PC-3 (cell line): Measurements from ENCODE around the gene UGT1A5. TPM values are rescaled to one million over a fixed set of nuclear protein-coding genes. Genes with fewer than 3 reads are reported as not detected.

Source experiments
- ATAC-seq: fragments of 200-7000 bp; cut with Tn5 transposase; 2 replicates; pipeline ENCODE4 v1.9.1; 2020; ENCODE audit warnings: mild to moderate bottlenecking, moderate library complexity
- BruUV-seq: library from RNA; stranded (reverse); fragments of 400-500 nt; replicated peaks from 2 replicates; lab custom pipeline; 2021; lab: Mats Ljungman, UMichigan
- CTCF ChIA-PET: fragments of 300-600 bp; sonication (Branson Sonifier 250); formaldehyde crosslinking; loops from one replicate; lab custom pipeline; 2022; ENCODE audit warnings: antibody characterized with exemption; lab: Charles Lee
- POLR2A ChIA-PET: fragments of 300-600 bp; sonication (Branson Sonifier 250); formaldehyde crosslinking; loops from one replicate; lab custom pipeline; 2022; ENCODE audit warnings: antibody characterized with exemption; ENCODE audit not compliant: unreplicated experiment; lab: Charles Lee
- DNase-seq: peaks from one replicate; pipeline ENCODE4 v3.0.0-alpha.2; 2015
- H2AFZ ChIP-seq: fragments of 300-600 bp; sonication (generic); 2 replicates; pipeline ENCODE4 v1.6.0; 2016; ENCODE audit warnings: antibody characterized with exemption, low read length
- H3F3A ChIP-seq: fragments of 300-600 bp; sonication (generic); one replicate; pipeline ENCODE4 v1.6.0; 2017; ENCODE audit warnings: antibody characterized with exemption, low read length, control low read depth, mild to moderate bottlenecking; ENCODE audit not compliant: unreplicated experiment
- H3K27ac ChIP-seq: fragments of 300-600 bp; sonication (generic); 2 replicates; pipeline ENCODE4 v1.5.1; 2016; ENCODE audit warnings: mild to moderate bottlenecking, low read length
- H3K27me3 ChIP-seq: fragments of 300-600 bp; sonication (generic); 2 replicates; pipeline ENCODE4 v1.6.1; 2016; ENCODE audit warnings: low read length, mixed read lengths
- H3K36me3 ChIP-seq: fragments of 300-600 bp; sonication (generic); 2 replicates; pipeline ENCODE4 v1.6.1; 2016; ENCODE audit warnings: low read depth, mixed run types, low read length, mixed read lengths
- H3K4me1 ChIP-seq: fragments of 300-600 bp; sonication (generic); 2 replicates; pipeline ENCODE4 v1.5.1; 2016; ENCODE audit warnings: low read length; ENCODE audit not compliant: insufficient read depth
- H3K4me2 ChIP-seq: fragments of 300-600 bp; sonication (generic); 2 replicates; pipeline ENCODE4 v1.6.0; 2016; ENCODE audit warnings: low read length
- H3K4me3 ChIP-seq: fragments of 300-600 bp; sonication (generic); 2 replicates; pipeline ENCODE4 v1.5.1; 2016; ENCODE audit warnings: mild to moderate bottlenecking, low read length, mixed read lengths
- H3K79me2 ChIP-seq: fragments of 300-600 bp; sonication (generic); 2 replicates; pipeline ENCODE4 v1.6.1; 2017; ENCODE audit warnings: low read length, mixed read lengths
- H3K9ac ChIP-seq: fragments of 300-600 bp; sonication (generic); 2 replicates; pipeline ENCODE4 v1.6.0; 2016; ENCODE audit warnings: mild to moderate bottlenecking, low read length
- H3K9me2 ChIP-seq: fragments of 300-600 bp; sonication (generic); replicated peaks from 2 replicates; pipeline ENCODE4 v1.6.1; 2016; ENCODE audit warnings: mixed run types, low read length, mixed read lengths
- H3K9me3 ChIP-seq: fragments of 300-600 bp; sonication (generic); 2 replicates; pipeline ENCODE4 v1.6.1; 2016; ENCODE audit warnings: low read length, mixed read lengths
- H4K20me1 ChIP-seq: fragments of 300-600 bp; sonication (generic); 2 replicates; pipeline ENCODE4 v1.6.1; 2016; ENCODE audit warnings: low read length, mixed read lengths
- EZH2 ChIP-seq: fragments of 300-600 bp; sonication (generic); IDR thresholded peaks from one replicate; pipeline ENCODE4 v1.6.1; 2017; ENCODE audit warnings: antibody characterized with exemption, mild to moderate bottlenecking, low read length; ENCODE audit not compliant: unreplicated experiment
- EZH2phosphoT487 ChIP-seq: fragments of 300-600 bp; sonication (generic); IDR thresholded peaks from 2 replicates; pipeline ENCODE4 v1.6.1; 2018; ENCODE audit warnings: mild to moderate bottlenecking, antibody characterized with exemption, low read length, borderline replicate concordance
- intact Hi-C: fragments of 100-400 bp; cut with micrococcal nuclease; formaldehyde crosslinking; loops from 2 replicates; pipeline ENCODE4 v1.9.0; 2023
- total RNA-seq: library from RNA; depleted of rRNA; stranded (reverse); fragments of >200 nt; gene quantifications from 2 replicates; pipeline ENCODE4 v1.2.3, GENCODE V29; 2014
- TF ChIP-seq, protein P1 (sequence below): fragments of 300-600 bp; sonication (generic); conservative IDR thresholded peaks from 2 replicates; pipeline ENCODE4 v1.5.1; 2017; ENCODE audit warnings: antibody characterized with exemption, low read depth, mild to moderate bottlenecking, low read length

Gene UGT1A5
- total RNA-seq, 1 experiment from 2014 or later, result not detected

DNA sequence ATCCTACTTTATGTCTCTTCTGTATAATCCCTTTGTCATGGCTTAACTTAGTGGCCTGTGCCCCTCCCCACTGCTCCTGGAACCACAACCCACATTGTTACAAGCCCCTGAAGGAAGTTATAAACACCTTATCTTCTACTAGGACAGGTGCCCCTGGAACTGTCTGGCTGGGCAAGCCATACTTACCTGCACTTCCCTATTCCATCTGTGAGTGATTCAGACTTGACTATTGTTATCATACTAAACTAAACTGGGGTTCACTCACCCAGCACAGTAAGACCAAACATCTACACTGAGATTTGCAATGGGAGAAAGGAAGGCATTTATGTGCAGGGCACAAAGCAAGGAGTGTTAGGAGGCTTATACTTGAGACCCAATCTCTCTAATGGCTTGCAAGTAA lies 23.7 kb upstream of the UGT1A5 start:
- DNase-seq (peak; percentile 3), ATAC-seq (no peak)
- Histone ChIP-seq H3K79me2 (no peaks in the 10 kb centered on the region), H3K9ac (no peak overlapping the region), H3K27me3 (no peaks in the 10 kb centered on the region), H3K4me2 (peak overlapping the region; percentile 73), H3F3A (no peaks in the 10 kb centered on the region), H3K9me3 (no peaks in the 10 kb centered on the region), H3K9me2 (no peaks in the 10 kb centered on the region), H4K20me1 (no peaks in the 10 kb centered on the region), H3K36me3 (no peaks in the 10 kb centered on the region), H3K27ac (peak overlapping the region; percentile 83), H3K4me1 (peaks cover 44% of the 10 kb centered on the region), H2AFZ (0 out of 2 replicates have a peak overlapping the region, but pooled peaks have one; percentile 19), H3K4me3 (no peak overlapping the region)
- TF ChIP-seq, protein P1, sequence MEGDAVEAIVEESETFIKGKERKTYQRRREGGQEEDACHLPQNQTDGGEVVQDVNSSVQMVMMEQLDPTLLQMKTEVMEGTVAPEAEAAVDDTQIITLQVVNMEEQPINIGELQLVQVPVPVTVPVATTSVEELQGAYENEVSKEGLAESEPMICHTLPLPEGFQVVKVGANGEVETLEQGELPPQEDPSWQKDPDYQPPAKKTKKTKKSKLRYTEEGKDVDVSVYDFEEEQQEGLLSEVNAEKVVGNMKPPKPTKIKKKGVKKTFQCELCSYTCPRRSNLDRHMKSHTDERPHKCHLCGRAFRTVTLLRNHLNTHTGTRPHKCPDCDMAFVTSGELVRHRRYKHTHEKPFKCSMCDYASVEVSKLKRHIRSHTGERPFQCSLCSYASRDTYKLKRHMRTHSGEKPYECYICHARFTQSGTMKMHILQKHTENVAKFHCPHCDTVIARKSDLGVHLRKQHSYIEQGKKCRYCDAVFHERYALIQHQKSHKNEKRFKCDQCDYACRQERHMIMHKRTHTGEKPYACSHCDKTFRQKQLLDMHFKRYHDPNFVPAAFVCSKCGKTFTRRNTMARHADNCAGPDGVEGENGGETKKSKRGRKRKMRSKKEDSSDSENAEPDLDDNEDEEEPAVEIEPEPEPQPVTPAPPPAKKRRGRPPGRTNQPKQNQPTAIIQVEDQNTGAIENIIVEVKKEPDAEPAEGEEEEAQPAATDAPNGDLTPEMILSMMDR, result no peak
- TF ChIP-seq EZH2phosphoT487 (no peak), EZH2 (no peak)
- CTCF ChIA-PET, result no interaction called here
- intact Hi-C loops, result no loop called here
- no TSS peak for BruUV-seq
- POLR2A ChIA-PET, result no interaction called here

DNA sequence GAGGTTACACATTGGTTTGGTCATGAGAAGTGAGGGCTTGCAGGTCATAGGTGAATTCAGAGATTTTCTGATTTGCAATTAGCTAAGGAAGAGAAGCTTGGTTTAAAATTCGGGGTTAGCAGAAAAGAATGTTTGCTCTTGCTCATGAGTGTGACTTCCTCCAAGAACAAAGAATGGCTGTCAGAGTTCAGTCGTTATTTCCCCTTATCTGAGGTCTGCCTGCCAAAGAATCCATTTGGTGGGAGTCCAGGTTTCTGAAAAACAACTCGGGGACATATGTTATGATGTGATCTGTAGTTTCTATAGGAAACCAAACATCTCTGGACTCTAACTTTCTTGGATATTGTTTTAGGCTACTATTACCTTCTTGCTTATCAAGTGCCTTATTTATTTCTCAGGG lies 23.2 kb upstream of the UGT1A5 start:
- Histone ChIP-seq H3K4me3 (no peak overlapping the region), H3K27ac (peak overlapping the region; percentile 83), H2AFZ (0 out of 2 replicates have a peak overlapping the region, but pooled peaks have one; percentile 19), H3K9ac (peak overlapping the region; percentile 40), H4K20me1 (no peaks in the 10 kb centered on the region), H3F3A (no peaks in the 10 kb centered on the region), H3K79me2 (no peaks in the 10 kb centered on the region), H3K27me3 (no peaks in the 10 kb centered on the region), H3K36me3 (no peaks in the 10 kb centered on the region), H3K9me2 (no peaks in the 10 kb centered on the region), H3K4me1 (peaks cover 44% of the 10 kb centered on the region), H3K4me2 (peak overlapping the region; percentile 73), H3K9me3 (no peaks in the 10 kb centered on the region)
- TF ChIP-seq, protein P1, result no peak
- no peak for TF ChIP-seq EZH2phosphoT487
- no peak for TF ChIP-seq EZH2
- ChIA-PET POLR2A (no interaction called here), CTCF (no interaction called here)
- intact Hi-C loops, result no loop called here
- ATAC-seq, result no peak
- peak; percentile 63 for DNase-seq
- no TSS peak for BruUV-seq

GRCh38 chr2:233690444-233690843 lies 22.3 kb upstream of the UGT1A5 start:
- no peaks in the 10 kb centered on the region for H3F3A ChIP-seq
- CTCF ChIA-PET, result no interaction called here
- no peaks in the 10 kb centered on the region for H3K9me3 ChIP-seq
- no peaks in the 10 kb centered on the region for H4K20me1 ChIP-seq
- H3K4me2 ChIP-seq, result peak overlapping the region; percentile 73
- H3K4me1 ChIP-seq, result peaks cover 38% of the 10 kb centered on the region
- POLR2A ChIA-PET, result interaction anchor here (0.7 to 0.8 kb wide), 2 partner anchors 16 to 124 kb away, joined by 4 to 9 read pairs; partner anchors contain the start of gene USP40
- no peaks in the 10 kb centered on the region for H3K36me3 ChIP-seq
- H3K27ac ChIP-seq, result peak overlapping the region; percentile 83
- TF ChIP-seq, protein P1, result no peak
- TF ChIP-seq EZH2 (no peak), EZH2phosphoT487 (no peak)
- no peaks in the 10 kb centered on the region for H3K79me2 ChIP-seq
- peak; percentile 90 for ATAC-seq
- no TSS peak for BruUV-seq
- peak overlapping the region; percentile 33 for H3K4me3 ChIP-seq
- H3K27me3 ChIP-seq, result no peaks in the 10 kb centered on the region
- H3K9ac ChIP-seq, result no peak overlapping the region; the same call in 1 of the 2 replicates
- no peak overlapping the region; the same call in 1 of the 2 replicates for H2AFZ ChIP-seq
- intact Hi-C loops, result loop anchor here (2.0 kb wide), 1 partner anchor 16 kb away; no protein-coding TSS in a partner anchor
- peak; percentile 97 for DNase-seq
- H3K9me2 ChIP-seq, result no peaks in the 10 kb centered on the region
